NCI-H1105 (cell line): Measurements from ENCODE around the gene ASPG.

Experiments
- DNase-seq: peaks from one replicate; lab custom pipeline; 2025; lab: John Stamatoyannopoulos, UW

Gene ASPG

GRCh38 chr14:104105071-104105821, 19.7 kb downstream of the ASPG start:
- DNase-seq, result no peak

DNA sequence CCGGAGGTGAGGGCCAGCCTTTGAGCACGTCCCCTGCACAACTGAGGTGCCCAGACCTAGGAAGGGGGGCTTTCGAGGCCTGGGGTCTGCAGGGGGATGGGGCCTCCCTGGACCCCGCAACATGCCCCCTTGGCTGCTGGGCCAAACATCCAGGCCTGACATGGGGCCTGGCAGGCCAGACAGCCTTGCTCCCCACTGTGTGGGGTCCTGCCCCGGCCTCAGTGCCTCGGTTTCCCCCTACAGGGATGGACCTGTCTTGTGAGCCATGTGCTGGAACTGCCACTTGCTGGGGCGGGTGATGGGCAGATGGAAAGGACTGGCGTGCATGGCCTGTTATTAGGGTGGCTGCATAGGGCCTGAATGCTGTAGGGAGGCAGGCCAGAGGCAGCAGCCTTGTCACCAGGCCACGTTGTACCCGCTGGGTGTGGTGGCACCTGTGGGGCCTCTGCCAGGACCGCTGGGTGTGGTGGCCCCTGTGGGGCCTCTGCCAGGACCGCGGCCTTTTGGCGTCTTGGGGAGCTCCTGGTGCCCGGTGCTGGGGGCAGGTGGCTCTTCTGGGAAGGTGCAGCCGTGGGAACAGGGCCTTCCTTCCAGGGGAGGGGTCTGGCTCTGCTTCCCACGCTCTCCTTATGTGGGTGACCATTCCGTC, 20.4 kb downstream of the ASPG start:
- no peak for DNase-seq

DNA sequence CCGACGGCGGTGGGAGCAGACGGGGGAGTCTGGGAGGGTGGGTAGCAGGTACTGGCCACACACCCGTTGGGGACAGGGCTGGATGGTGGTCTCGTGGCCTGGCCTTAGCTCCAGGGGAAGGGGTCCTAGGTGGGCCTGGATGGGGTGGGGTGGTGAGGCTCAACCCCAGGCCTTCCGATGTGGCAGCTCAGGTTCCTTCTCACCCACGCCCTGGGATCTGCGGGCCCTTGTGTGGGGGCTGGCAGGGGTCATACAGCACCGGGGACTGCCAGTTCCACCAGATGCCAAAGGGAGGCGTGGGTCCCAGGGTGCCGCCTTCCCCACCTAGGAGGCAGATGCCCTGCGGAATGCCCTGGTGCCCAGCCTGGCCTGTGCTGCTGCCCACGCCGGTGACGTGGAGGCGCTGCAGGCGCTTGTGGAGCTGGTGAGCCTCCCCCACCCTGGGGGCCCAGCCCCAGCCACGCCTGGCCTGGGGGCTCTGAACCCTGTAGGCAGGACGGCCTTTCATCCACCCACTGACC, 21.0 kb downstream of the ASPG start:
- no peak for DNase-seq

GRCh38 chr14:104107101-104107581, 21.6 kb downstream of the ASPG start:
- no peak for DNase-seq

DNA sequence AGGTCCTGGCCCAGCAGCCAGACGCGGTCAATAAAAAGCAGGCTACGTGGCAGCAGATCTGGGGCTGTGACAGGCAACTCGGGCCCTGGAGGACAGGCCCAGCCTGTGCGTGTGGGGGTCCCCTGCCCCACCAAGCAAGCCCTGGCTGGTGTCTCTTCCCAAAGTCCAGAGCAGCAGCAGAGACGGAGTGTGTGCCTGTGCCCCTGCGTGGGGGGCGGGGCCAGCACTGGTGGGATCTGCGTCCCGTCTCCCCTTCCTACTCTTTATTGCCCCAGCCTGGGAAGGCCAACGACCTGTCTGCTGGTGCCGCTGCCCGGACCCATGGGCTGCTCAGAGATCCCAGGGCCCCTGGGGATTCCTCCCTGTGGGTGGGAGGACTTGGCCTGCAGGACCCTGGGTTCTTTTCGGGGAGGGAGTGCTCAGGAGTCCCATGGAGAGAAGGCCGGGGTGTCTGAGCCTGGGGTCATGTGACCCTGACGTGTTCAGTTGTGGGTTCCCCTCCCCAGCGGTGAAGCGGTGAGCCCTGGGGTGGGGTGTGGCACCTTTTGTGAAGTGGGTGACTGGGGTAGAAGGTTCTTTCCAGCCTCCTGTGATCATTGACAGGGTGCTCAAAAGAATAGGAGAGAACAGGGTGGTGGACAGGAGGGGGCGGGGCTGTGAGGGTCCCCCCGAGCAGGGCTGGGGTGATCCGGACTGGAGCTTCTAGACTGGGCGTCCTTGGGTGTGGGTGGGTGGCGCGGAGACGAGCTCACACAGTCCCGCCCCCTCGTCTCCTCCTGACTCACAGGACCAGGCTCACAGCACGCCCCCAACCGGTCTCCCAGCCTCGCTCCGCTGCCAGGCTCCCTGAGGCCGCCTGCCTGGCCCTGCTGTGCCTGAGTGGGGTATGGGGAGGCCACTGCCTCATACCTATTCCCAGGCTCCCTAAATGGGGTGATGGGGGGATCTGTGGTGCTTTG, 22.4 kb downstream of the ASPG start:
- DNase-seq, result no peak

GRCh38 chr14:104108570-104109541, 23.4 kb downstream of the ASPG start:
- DNase-seq, result no peak

DNA sequence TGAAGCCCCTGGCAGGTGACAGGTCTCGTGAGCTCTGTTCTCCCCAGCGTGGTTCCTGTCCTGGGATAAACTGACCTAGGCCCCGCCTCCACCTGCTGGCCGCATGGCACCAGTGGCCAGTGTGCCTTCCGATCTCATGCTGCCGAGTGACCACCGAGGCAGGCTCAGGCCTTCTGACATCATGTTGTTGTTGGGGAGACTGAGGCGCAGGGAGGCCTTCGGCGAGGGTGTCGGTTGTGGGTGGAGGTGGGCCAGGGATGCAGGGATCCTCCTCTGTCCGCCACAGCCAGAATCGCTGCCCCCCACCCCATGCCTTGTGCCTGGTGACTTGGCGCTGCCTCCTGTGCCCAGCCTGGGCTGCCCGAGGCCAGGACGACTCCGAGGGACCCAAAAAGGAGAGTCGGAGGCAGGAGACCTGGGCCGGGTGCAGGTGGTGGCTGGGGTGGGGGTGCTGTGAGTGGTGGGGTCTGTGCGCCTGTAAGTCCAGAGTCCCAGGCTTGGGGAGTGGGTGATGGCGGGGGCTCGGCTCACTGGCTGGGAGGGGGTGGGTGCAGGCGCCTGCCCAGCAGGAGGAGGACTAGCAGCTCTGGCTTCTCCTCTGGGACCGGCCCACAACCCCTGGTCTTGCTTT, 24.3 kb downstream of the ASPG start:
- DNase-seq, result no peak

- DNase-seq, result no peak
These were observed 25.1 kb downstream of the ASPG start for GRCh38 chr14:104110491-104111209.

- DNase-seq, result no peak
These were observed 26.0 kb downstream of the ASPG start for GRCh38 chr14:104111301-104112112.

- no peak for DNase-seq
These were observed 26.6 kb downstream of the ASPG start for GRCh38 chr14:104112113-104112505.

- no peak for DNase-seq
These were observed 27.4 kb downstream of the ASPG start for GRCh38 chr14:104112609-104113571.

- no peak for DNase-seq
These were observed 28.3 kb downstream of the ASPG start for GRCh38 chr14:104113631-104114420.

GRCh38 chr14:104114421-104115130, 29.1 kb downstream of the ASPG start:
- DNase-seq, result no peak

DNA sequence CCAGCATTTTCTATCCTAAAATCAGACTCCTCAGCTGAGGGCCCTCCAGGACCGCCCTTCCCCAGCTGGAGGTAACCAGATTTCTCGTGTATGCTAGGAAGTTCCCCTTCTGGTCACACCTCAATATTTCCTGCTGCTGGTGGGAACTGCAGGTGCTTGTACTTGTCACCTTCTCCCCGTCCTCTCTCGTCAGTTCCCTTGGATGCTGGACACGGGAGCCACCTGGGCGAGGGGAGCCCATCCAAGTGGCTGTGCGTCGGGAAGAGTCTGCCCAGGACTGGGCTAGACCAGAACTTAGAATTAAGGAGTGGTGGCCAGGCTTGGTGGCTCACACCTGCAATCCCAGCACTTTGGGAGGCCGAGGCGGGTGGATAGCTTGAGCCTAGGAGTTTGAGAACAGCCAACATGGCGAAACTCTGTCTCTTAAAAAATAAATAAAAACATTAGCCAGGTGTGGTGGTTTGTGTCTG, 29.7 kb downstream of the ASPG start:
- DNase-seq, result no peak

- no peak for DNase-seq
These were observed 30.3 kb downstream of the ASPG start for GRCh38 chr14:104115691-104116287.

DNA sequence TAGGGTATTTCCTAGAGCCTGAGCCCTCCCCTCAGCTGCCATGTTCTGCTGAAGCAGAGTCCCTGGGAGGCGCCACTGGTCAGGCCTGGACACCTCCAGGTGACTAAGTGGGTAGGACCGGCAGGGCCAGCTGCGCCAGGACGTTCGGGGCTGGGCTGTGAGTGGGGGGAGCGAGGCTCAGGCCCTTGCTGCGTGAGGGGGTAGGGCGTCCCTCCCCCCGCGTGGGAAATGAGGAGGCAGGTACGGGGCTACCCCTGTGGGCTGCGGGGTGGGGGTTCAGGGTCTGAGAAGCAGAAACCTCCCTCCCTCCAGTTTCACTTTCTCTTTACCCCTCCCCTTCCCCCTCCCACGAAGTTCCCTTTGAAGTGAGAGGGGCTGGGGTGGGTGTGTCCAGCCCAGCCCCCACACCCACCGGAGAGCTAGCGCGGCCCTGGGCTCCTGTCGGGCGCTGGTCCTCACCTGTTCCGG, 30.8 kb downstream of the ASPG start:
- no peak for DNase-seq
